Gastroesophageal sphincter (tissue), 4 donors: Measurements from ENCODE around the gene DOCK2. TPM values are rescaled to one million over a fixed set of nuclear protein-coding genes. Genes with fewer than 3 reads are reported as not detected.

ENCODE experiments used
- ATAC-seq: fragments of 150-250 bp; one replicate; pipeline ENCODE4 v1.9.1; 2016; ENCODE audit warnings: mild to moderate bottlenecking, moderate library complexity
- H3K27ac ChIP-seq, 4 donors: fragments of 200-600 bp; sonication (generic) in 3 of 4; 1 replicate in 3 of 4; 2 replicates in 1 of 4; pipeline ENCODE4 v1.5.1; 2016 to 2019
- H3K27me3 ChIP-seq: fragments of 200-600 bp; sonication (generic); one replicate; pipeline ENCODE4 v1.5.1; 2019
- H3K36me3 ChIP-seq, 2 donors: fragments of 200-600 bp; sonication (generic); one replicate each; pipeline ENCODE4 v1.5.1; 2019; ENCODE audit warnings: control low read depth in 1 of 2
- H3K4me1 ChIP-seq, 3 donors: fragments of 200-600 bp; sonication (generic); 1 replicate in 2 of 3; 2 replicates in 1 of 3; pipeline ENCODE4 v1.5.1; 2016 to 2019; ENCODE audit warnings: control low read depth in 2 of 3
- H3K4me3 ChIP-seq, 2 donors: fragments of 200-600 bp; sonication (generic); one replicate each; pipeline ENCODE4 v1.5.1; 2019; ENCODE audit warnings: mild to moderate bottlenecking in 1 of 2, moderate library complexity in 1 of 2
- H3K9me3 ChIP-seq, 3 donors: fragments of 200-600 bp; sonication (generic); one replicate each; pipeline ENCODE4 v1.5.1; 2017 to 2019; ENCODE audit warnings: control low read depth in 2 of 3
- EP300 ChIP-seq: sonication (generic); formaldehyde crosslinking; IDR thresholded peaks from one replicate; pipeline ENCODE4 v1.6.1; 2017; ENCODE audit warnings: antibody characterized with exemption, mild to moderate bottlenecking
- POLR2A ChIP-seq, 2 donors: fragments of 450-650 bp; IDR thresholded peaks; one replicate each; pipeline ENCODE4 v1.6.1; 2017; ENCODE audit warnings: antibody characterized with exemption in 2 of 2, mild to moderate bottlenecking in 2 of 2, moderate library complexity in 1 of 2
- POLR2AphosphoS5 ChIP-seq: sonication (generic); formaldehyde crosslinking; IDR thresholded peaks from one replicate; pipeline ENCODE4 v1.6.1; 2017; ENCODE audit warnings: antibody characterized with exemption
- WGBS, 2 donors: methylation state at CpG; one replicate each; pipeline ENCODE4 v1.1.5; 2018; ENCODE audit warnings: low coverage in 1 of 2; 5-methylcytosine and 5-hydroxymethylcytosine counted together
- total RNA-seq, 4 donors: library from RNA; depleted of rRNA; stranded (reverse); fragments of >200 nt; gene quantifications; one replicate each; pipeline ENCODE4 v1.1.0, GENCODE V29; 2016
- TF ChIP-seq, protein P1 (sequence below), 4 experiments: fragments of 200-600 bp in 2 of 4; fragments of 450-650 bp in 2 of 4; sonication (generic) in 1 of 4; IDR thresholded peaks; one replicate each; pipeline ENCODE4 v1.5.1; 2017 to 2019; ENCODE audit warnings: antibody characterized with exemption in 4 of 4, mild to moderate bottlenecking in 2 of 4, moderate library complexity in 2 of 4

The DOCK2 gene
- total RNA-seq, 4 donors from 2014 or later: 9.3 to 20.6 (median 11.8) TPM

DNA sequence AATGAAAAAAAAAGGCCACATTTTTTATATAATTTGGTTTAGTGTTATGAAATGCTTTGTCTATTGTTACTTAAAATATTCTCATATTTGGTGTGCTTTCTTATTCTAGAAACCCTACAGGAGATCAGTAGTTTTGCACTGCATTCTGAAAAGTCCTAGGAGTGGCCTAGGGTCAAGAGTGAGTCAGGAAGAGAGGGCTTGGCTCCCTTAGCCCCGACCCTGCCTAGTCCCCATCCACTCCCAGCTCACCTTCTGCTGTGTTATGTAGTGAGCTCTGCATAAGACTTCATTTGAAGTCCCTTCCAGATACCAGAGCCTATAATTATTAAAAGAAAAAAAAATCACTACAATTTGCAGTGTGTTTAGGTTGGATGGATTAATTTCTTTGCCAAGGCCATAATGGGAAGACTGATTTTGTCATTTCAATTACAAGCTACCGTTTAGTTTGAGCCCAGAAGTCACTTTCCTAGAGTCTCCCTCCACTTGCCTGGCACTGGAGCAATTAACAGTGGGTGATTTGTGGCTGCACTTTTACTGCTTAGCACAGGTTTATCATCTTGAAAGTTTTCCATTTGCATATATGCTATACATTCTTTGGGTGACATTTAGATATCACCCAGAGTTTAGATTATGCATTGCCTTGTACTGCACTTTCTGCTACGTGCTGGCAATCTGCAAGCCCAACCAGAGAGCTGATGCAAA lies 199.9 kb downstream of the DOCK2 start:
- 25 to 38% methylated on average over 3 of the region's 3 CpGs for WGBS, 2 donors
- H3K36me3 ChIP-seq: no peaks in the 10 kb centered on the region
- TF ChIP-seq POLR2AphosphoS5 (no peak), POLR2A (IDR thresholded peaks at IDR 0.05) (no peak), EP300 (no peak)
- TF ChIP-seq, protein P1, sequence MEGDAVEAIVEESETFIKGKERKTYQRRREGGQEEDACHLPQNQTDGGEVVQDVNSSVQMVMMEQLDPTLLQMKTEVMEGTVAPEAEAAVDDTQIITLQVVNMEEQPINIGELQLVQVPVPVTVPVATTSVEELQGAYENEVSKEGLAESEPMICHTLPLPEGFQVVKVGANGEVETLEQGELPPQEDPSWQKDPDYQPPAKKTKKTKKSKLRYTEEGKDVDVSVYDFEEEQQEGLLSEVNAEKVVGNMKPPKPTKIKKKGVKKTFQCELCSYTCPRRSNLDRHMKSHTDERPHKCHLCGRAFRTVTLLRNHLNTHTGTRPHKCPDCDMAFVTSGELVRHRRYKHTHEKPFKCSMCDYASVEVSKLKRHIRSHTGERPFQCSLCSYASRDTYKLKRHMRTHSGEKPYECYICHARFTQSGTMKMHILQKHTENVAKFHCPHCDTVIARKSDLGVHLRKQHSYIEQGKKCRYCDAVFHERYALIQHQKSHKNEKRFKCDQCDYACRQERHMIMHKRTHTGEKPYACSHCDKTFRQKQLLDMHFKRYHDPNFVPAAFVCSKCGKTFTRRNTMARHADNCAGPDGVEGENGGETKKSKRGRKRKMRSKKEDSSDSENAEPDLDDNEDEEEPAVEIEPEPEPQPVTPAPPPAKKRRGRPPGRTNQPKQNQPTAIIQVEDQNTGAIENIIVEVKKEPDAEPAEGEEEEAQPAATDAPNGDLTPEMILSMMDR (IDR thresholded peaks at IDR 0.05): no peak

DNA sequence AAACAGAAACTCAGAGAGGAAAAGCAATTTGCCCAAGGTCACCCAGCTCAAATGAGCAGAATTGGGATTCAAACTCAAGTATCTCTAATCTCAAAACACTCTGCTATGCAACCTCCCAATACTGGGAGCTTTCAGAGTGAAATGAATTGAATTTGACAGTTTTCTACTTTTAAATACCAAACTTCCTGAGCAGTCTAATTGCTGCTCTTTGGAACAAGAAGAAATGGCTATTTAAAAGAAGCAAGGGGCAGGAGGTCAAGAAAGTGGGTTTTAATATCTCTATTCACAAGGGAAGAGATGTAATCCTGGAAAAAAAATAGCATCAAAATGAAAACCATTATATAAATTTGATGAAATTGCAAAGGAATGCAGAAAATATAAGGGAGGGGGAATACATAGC lies 200.6 kb downstream of the DOCK2 start:
- Histone ChIP-seq H3K27me3 (no peaks in the 10 kb centered on the region), H3K4me1 (no peaks in the 10 kb centered on the region), H3K9me3 (no peaks in the 10 kb centered on the region), H3K4me3 (no peak overlapping the region), H3K27ac (no peak overlapping the region), H3K36me3 (no peaks in the 10 kb centered on the region)
- no peak for ATAC-seq
- TF ChIP-seq EP300 (no peak), POLR2AphosphoS5 (no peak)
- TF ChIP-seq, protein P1 (IDR thresholded peaks at IDR 0.05): no peak

More for the DNA sequence above, 199.9 kb downstream of the DOCK2 start:
- H3K27me3 ChIP-seq: no peaks in the 10 kb centered on the region
- no peak overlapping the region for H3K4me3 ChIP-seq
- no peak overlapping the region for H3K27ac ChIP-seq
- no peaks in the 10 kb centered on the region for H3K4me1 ChIP-seq
- H3K9me3 ChIP-seq: no peaks in the 10 kb centered on the region
- no peak for ATAC-seq

DNA sequence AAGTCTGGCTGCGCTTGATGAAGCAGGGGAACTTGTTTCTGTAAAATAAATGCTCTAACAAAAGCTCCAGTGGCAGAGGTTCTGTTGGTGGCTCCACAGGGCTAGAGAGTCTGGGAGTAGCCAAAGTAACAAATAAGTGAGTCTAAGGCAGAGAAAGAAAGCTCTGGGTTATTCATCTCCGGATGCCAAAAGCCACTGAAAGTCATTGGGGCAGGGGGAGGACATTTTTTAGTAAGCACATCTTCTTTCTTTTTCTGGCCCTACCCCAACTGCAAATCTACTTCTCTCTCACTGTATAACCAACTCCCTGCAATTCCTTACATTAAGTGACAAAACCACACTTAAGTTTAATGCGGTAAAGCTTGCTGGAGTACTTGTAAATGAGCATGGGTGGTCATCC lies 201.6 kb downstream of the DOCK2 start:
- Histone ChIP-seq H3K36me3 (no peaks in the 10 kb centered on the region), H3K4me3 (no peak overlapping the region), H3K27ac (no peak overlapping the region), H3K27me3 (no peaks in the 10 kb centered on the region), H3K4me1 (no peaks in the 10 kb centered on the region), H3K9me3 (no peaks in the 10 kb centered on the region)
- no peak for TF ChIP-seq EP300
- no peak for TF ChIP-seq POLR2AphosphoS5
- no peak for TF ChIP-seq POLR2A (IDR thresholded peaks at IDR 0.05)
- TF ChIP-seq, protein P1 (IDR thresholded peaks at IDR 0.05): no peak
- ATAC-seq: no peak
- WGBS, 2 donors: 80 to 82% methylated on average over 3 of the region's 3 CpGs

DNA sequence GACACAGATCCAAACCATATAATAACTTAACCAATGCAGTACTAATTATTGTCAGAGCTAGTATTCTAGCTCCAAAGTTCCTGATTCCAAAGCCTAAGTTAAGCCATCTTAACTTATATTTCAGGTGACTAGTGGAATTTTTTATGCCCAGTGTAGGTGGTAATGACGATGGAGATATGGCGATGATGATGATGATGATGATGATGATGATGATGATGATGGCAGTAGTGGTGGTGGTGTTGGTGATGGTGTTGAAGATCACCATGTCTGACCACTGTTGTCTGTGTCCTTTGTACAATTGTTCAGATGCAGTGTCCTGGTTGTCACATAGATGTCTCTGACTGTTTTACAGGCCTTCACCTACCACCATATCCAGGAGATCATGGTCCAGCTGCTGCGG lies 203.3 kb downstream of the DOCK2 start:
- Histone ChIP-seq H3K36me3 (no peaks in the 10 kb centered on the region), H3K4me3 (no peak overlapping the region), H3K4me1 (no peaks in the 10 kb centered on the region), H3K27ac (no peak overlapping the region), H3K9me3 (no peaks in the 10 kb centered on the region), H3K27me3 (no peaks in the 10 kb centered on the region)
- TF ChIP-seq POLR2AphosphoS5: no peak
- TF ChIP-seq EP300: no peak
- TF ChIP-seq, protein P1 (IDR thresholded peaks at IDR 0.05): no peak
- TF ChIP-seq POLR2A (IDR thresholded peaks at IDR 0.05): no peak
- ATAC-seq: no peak
- WGBS, 2 donors: 88 to 94% methylated on average over 2 to 3 of the region's 3 CpGs

DNA sequence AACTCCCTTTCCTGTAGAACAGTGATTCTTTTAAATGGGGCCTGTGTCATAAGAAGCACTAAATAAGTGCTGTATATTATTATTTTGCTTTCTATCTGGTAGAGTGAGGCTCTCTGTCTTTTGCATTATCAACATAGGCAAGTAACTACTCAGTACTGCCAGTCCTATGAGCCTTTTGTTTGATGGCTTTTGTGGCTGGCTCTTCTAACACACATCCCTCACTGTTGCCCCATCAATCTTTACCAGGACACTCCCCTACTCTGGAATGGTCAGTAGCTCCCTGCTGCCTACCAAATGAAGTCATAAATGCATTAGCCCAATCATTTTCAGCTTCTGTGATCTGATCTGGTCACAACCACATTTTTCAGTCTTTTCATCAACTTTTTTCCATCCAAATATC lies 205.6 kb downstream of the DOCK2 start:
- no peak for TF ChIP-seq EP300
- no peak for TF ChIP-seq POLR2AphosphoS5
- TF ChIP-seq POLR2A (IDR thresholded peaks at IDR 0.05): no peak
- TF ChIP-seq, protein P1 (IDR thresholded peaks at IDR 0.05): no peak
- Histone ChIP-seq H3K27ac (no peak overlapping the region), H3K27me3 (no peaks in the 10 kb centered on the region), H3K36me3 (no peaks in the 10 kb centered on the region), H3K9me3 (no peaks in the 10 kb centered on the region), H3K4me1 (no peaks in the 10 kb centered on the region), H3K4me3 (no peak overlapping the region)
- ATAC-seq: no peak
